ENCODE results near the gene RUFY4. TPM values are rescaled to one million over a fixed set of nuclear protein-coding genes. Genes with fewer than 3 reads are reported as not detected.
"Not testable (repeated sequence)": the region's sequence is repeated elsewhere in the genome, so short reads cannot be mapped to it uniquely, and the experiment has no call there.

The RUFY4 gene
- total RNA-seq, 1 donor from 2014 or later = not detected

DNA sequence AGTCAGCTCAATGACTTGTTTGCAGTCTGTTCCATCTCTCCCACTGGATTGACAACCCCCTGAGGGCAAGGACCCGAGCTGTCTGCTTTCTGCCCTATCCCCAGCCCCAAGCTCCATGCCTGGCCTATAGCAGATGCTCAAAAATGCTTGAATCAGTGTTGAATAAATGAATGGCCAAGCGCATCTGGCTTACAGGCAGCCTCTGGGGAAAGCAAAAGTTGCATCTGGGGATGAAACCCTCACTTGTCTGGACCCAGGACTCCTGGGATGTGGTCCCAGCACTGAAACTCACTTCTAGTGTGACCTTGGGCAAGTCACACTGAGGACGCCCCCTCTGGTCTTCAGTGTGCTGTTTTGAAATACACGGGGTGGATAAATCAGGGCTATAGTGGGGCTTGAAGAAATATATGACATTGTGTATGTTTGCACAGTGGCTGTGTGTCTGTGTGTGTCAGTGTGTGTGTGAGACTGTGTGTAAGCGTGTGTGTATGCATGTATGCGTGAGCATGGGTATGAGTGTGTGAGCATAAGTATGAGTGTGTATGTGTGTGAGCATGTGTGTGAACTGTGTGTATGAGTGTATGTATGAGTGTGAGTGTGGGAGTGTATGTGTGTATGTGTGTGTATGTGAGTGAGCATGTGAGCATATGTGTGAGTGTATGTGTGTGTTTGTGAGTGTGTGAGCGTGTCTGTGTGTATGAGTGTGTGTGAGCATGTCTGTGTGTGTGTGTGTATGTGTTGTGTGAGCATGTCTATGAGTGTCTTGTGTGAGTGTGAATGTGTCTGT is 38.5 kb upstream of the RUFY4 start:
- H3K36me3 ChIP-seq (ENCODE audit: control insufficient read depth in 3 of 3, insufficient read depth in 3 of 3, low read length in 3 of 3) = no peaks in the 10 kb centered on the region
- no peak overlapping the region for H3K27ac ChIP-seq (ENCODE audit: low read depth, low read length)
- no peak overlapping the region for H3K4me3 ChIP-seq (ENCODE audit: low read length in 3 of 3)
- H3K4me1 ChIP-seq (ENCODE audit: control insufficient read depth in 3 of 3, insufficient read depth in 3 of 3, low read length in 3 of 3) = peaks cover 35 to 66% (median 55%) of the 10 kb centered on the region in 3 donors
- no peaks in the 10 kb centered on the region for H3K9me3 ChIP-seq (ENCODE audit: control insufficient read depth in 3 of 3, low read length in 3 of 3)
- H3K9ac ChIP-seq (ENCODE audit: low read depth in 1 of 3, low read length in 3 of 3) = no peak overlapping the region
- H3K27me3 ChIP-seq (ENCODE audit: control insufficient read depth in 3 of 3, insufficient read depth in 3 of 3, low read length in 3 of 3) = peaks cover 0 to 4% (median 2%) of the 10 kb centered on the region in 3 donors

- Histone ChIP-seq H3K4me3 (ENCODE audit: low read length in 3 of 3) (no peak overlapping the region), H3K27ac (ENCODE audit: low read depth, low read length) (no peak overlapping the region), H3K27me3 (ENCODE audit: control insufficient read depth in 3 of 3, insufficient read depth in 3 of 3, low read length in 3 of 3) (peaks cover 0 to 4% (median 2%) of the 10 kb centered on the region in 3 donors), H3K9ac (ENCODE audit: low read depth in 1 of 3, low read length in 3 of 3) (no peak overlapping the region), H3K9me3 (ENCODE audit: control insufficient read depth in 3 of 3, low read length in 3 of 3) (no peaks in the 10 kb centered on the region), H3K4me1 (ENCODE audit: control insufficient read depth in 3 of 3, insufficient read depth in 3 of 3, low read length in 3 of 3) (peaks cover 29 to 60% (median 49%) of the 10 kb centered on the region in 3 donors), H3K36me3 (ENCODE audit: control insufficient read depth in 3 of 3, insufficient read depth in 3 of 3, low read length in 3 of 3) (no peaks in the 10 kb centered on the region)
Observed at GRCh38 chr2:218031261-218031660, 37.8 kb upstream of the RUFY4 start.

- peaks cover 0 to 4% (median 2%) of the 10 kb centered on the region in 3 donors for H3K27me3 ChIP-seq (ENCODE audit: control insufficient read depth in 3 of 3, insufficient read depth in 3 of 3, low read length in 3 of 3)
- no peak overlapping the region for H3K27ac ChIP-seq (ENCODE audit: low read depth, low read length)
- no peak overlapping the region for H3K9ac ChIP-seq (ENCODE audit: low read depth in 1 of 3, low read length in 3 of 3)
- H3K9me3 ChIP-seq (ENCODE audit: control insufficient read depth in 3 of 3, low read length in 3 of 3) = no peaks in the 10 kb centered on the region
- H3K36me3 ChIP-seq (ENCODE audit: control insufficient read depth in 3 of 3, insufficient read depth in 3 of 3, low read length in 3 of 3) = no peaks in the 10 kb centered on the region
- H3K4me1 ChIP-seq (ENCODE audit: control insufficient read depth in 3 of 3, insufficient read depth in 3 of 3, low read length in 3 of 3) = peaks cover 24 to 54% (median 44%) of the 10 kb centered on the region in 3 donors
- no peak overlapping the region for H3K4me3 ChIP-seq (ENCODE audit: low read length in 3 of 3)
Observed at GRCh38 chr2:218031771-218032257, 37.2 kb upstream of the RUFY4 start.

DNA sequence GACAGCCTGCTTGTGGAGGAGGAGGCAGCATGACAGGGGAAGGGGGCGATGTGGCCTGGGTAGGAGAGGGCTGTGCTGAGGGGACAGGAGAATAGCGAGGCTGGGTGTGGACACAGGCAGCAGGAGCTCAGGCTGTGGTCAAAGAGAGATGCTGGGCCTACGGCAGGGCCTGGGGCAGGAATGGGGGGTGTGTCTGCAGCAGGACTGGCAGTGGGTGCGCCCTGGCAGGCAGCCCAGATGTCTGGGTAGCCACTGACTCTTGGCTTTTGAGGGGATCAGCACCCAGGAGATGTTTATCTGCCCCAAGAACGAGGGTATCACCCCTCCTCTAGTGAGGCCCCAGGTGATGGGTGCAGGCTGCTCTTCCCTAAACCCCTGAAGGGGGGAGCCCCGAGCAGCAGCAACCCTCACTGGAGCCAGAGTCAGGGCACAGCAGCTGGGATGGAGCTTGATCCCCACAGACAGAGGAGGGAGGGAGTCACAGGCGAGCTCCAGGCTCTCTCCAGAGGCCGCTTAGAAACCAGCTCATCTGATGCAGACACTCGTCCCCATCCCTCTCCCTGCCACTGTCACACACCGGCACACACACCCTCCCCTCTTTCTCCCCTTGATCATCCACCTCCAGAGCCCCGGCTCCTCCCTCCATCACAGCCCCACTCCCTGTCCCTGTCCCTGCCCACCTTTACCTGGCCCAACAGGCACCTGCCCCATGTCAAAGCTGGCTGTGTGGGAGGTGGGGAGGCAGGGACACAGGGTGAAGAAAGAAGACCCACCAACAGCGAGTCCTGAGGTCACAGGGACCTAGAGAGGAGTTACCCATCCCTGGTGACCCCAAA is 36.5 kb upstream of the RUFY4 start:
- Histone ChIP-seq H3K4me3 (ENCODE audit: low read length in 3 of 3) (no peak overlapping the region), H3K27me3 (ENCODE audit: control insufficient read depth in 3 of 3, insufficient read depth in 3 of 3, low read length in 3 of 3) (peaks cover 0 to 4% (median 2%) of the 10 kb centered on the region in 3 donors), H3K4me1 (ENCODE audit: control insufficient read depth in 3 of 3, insufficient read depth in 3 of 3, low read length in 3 of 3) (peaks cover 19 to 47% (median 36%) of the 10 kb centered on the region in 3 donors), H3K9me3 (ENCODE audit: control insufficient read depth in 3 of 3, low read length in 3 of 3) (no peaks in the 10 kb centered on the region), H3K9ac (ENCODE audit: low read depth in 1 of 3, low read length in 3 of 3) (no peak overlapping the region), H3K27ac (ENCODE audit: low read depth, low read length) (no peak overlapping the region), H3K36me3 (ENCODE audit: control insufficient read depth in 3 of 3, insufficient read depth in 3 of 3, low read length in 3 of 3) (no peaks in the 10 kb centered on the region)

DNA sequence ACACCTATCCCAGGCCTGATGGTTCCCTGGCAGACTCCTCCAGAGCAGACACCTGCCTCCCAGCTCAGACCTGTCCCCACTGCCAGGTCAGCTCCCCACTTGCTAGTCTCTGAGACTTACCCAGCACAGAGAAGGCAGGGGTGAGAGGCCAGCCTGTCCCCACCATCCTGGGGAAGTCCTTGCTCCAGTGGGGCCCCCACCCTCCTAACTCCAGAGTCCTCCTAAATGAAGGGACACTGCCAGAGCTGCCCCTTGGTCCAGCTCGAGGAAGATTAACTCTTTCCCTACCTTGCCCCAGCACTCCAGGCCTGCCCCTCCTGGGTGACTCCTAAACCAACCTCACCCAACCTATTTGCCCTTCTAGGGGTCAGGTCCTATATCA is 35.9 kb upstream of the RUFY4 start:
- Histone ChIP-seq H3K36me3 (ENCODE audit: control insufficient read depth in 3 of 3, insufficient read depth in 3 of 3, low read length in 3 of 3) (no peaks in the 10 kb centered on the region), H3K9me3 (ENCODE audit: control insufficient read depth in 3 of 3, low read length in 3 of 3) (no peaks in the 10 kb centered on the region), H3K27ac (ENCODE audit: low read depth, low read length) (no peak overlapping the region), H3K9ac (ENCODE audit: low read depth in 1 of 3, low read length in 3 of 3) (no peak overlapping the region), H3K4me1 (ENCODE audit: control insufficient read depth in 3 of 3, insufficient read depth in 3 of 3, low read length in 3 of 3) (peaks cover 19 to 41% (median 30%) of the 10 kb centered on the region in 3 donors), H3K4me3 (ENCODE audit: low read length in 3 of 3) (no peak overlapping the region), H3K27me3 (ENCODE audit: control insufficient read depth in 3 of 3, insufficient read depth in 3 of 3, low read length in 3 of 3) (peaks cover 0 to 4% (median 2%) of the 10 kb centered on the region in 3 donors)

- Histone ChIP-seq H3K27ac (ENCODE audit: low read depth, low read length) (no peak overlapping the region), H3K9me3 (ENCODE audit: control insufficient read depth in 3 of 3, low read length in 3 of 3) (no peaks in the 10 kb centered on the region), H3K27me3 (ENCODE audit: control insufficient read depth in 3 of 3, insufficient read depth in 3 of 3, low read length in 3 of 3) (peaks cover 0 to 4% (median 2%) of the 10 kb centered on the region in 3 donors), H3K36me3 (ENCODE audit: control insufficient read depth in 3 of 3, insufficient read depth in 3 of 3, low read length in 3 of 3) (no peaks in the 10 kb centered on the region), H3K4me1 (ENCODE audit: control insufficient read depth in 3 of 3, insufficient read depth in 3 of 3, low read length in 3 of 3) (peaks cover 15 to 38% (median 28%) of the 10 kb centered on the region in 3 donors), H3K9ac (ENCODE audit: low read depth in 1 of 3, low read length in 3 of 3) (peak overlapping the region in 1 of 3 donors; percentile 70), H3K4me3 (ENCODE audit: low read length in 3 of 3) (no peak overlapping the region)
Observed at GRCh38 chr2:218033590-218034496, 35.2 kb upstream of the RUFY4 start.

GRCh38 chr2:218034497-218035213 is 34.4 kb upstream of the RUFY4 start:
- H3K27me3 ChIP-seq (ENCODE audit: control insufficient read depth in 3 of 3, insufficient read depth in 3 of 3, low read length in 3 of 3); H3K27ac ChIP-seq (ENCODE audit: low read depth, low read length); H3K36me3 ChIP-seq (ENCODE audit: control insufficient read depth in 3 of 3, insufficient read depth in 3 of 3, low read length in 3 of 3); H3K9me3 ChIP-seq (ENCODE audit: control insufficient read depth in 3 of 3, low read length in 3 of 3): not testable (repeated sequence)
- Histone ChIP-seq H3K4me1 (ENCODE audit: control insufficient read depth in 3 of 3, insufficient read depth in 3 of 3, low read length in 3 of 3) (peaks cover 10 to 38% (median 27%) of the 10 kb centered on the region in 3 donors), H3K4me3 (ENCODE audit: low read length in 3 of 3) (peak overlapping the region; percentile 51 to 67 (median 64)), H3K9ac (ENCODE audit: low read depth in 1 of 3, low read length in 3 of 3) (peak overlapping the region in 2 of 3 donors; percentile 36 to 70)

- Histone ChIP-seq H3K4me3 (ENCODE audit: low read length in 3 of 3) (no peak overlapping the region), H3K36me3 (ENCODE audit: control insufficient read depth in 3 of 3, insufficient read depth in 3 of 3, low read length in 3 of 3) (no peaks in the 10 kb centered on the region), H3K9ac (ENCODE audit: low read depth in 1 of 3, low read length in 3 of 3) (peak overlapping the region in 1 of 3 donors; percentile 3), H3K27ac (ENCODE audit: low read depth, low read length) (no peak overlapping the region), H3K4me1 (ENCODE audit: control insufficient read depth in 3 of 3, insufficient read depth in 3 of 3, low read length in 3 of 3) (peaks cover 6 to 31% (median 21%) of the 10 kb centered on the region in 3 donors), H3K27me3 (ENCODE audit: control insufficient read depth in 3 of 3, insufficient read depth in 3 of 3, low read length in 3 of 3) (peaks cover 0 to 4% (median 2%) of the 10 kb centered on the region in 3 donors), H3K9me3 (ENCODE audit: control insufficient read depth in 3 of 3, low read length in 3 of 3) (no peaks in the 10 kb centered on the region)
Observed at GRCh38 chr2:218035463-218036100, 33.5 kb upstream of the RUFY4 start.
